OCI-LY7 (cell line): ENCODE measurements around the gene MARK3. TPM values are rescaled to one million over a fixed set of nuclear protein-coding genes. Genes with fewer than 3 reads are reported as not detected.

Source experiments
- Bru-seq: library from RNA; stranded (reverse); fragments of 400-500 nt; gene quantifications from one replicate; lab custom pipeline; 2021; lab: Mats Ljungman, UMichigan
- BruChase-seq, 2 experiments: library from RNA; stranded (reverse); fragments of 400-500 nt; gene quantifications; one replicate each; lab custom pipeline; 2021; lab: Mats Ljungman, UMichigan
- BruUV-seq: library from RNA; stranded (reverse); fragments of 400-500 nt; replicated peaks from 2 replicates; lab custom pipeline; 2021; lab: Mats Ljungman, UMichigan
- CTCF ChIA-PET: fragments of 300-600 bp; sonication (Branson Sonifier 250); formaldehyde crosslinking; loops from one replicate; lab custom pipeline; 2022; ENCODE audit warnings: antibody characterized with exemption; ENCODE audit not compliant: unreplicated experiment; lab: Charles Lee
- POLR2A ChIA-PET: fragments of 300-600 bp; sonication (Branson Sonifier 250); formaldehyde crosslinking; loops from one replicate; lab custom pipeline; 2022; ENCODE audit warnings: antibody characterized with exemption; lab: Charles Lee
- DNase-seq: peaks from one replicate; pipeline ENCODE4 v3.0.0-alpha.2; 2015; ENCODE audit warnings: low spot score
- H2AFZ ChIP-seq: fragments of 200-600 bp; sonication (generic), shearing (Covaris generic); 2 replicates; pipeline ENCODE4 v1.6.1; 2014; ENCODE audit warnings: mild to moderate bottlenecking, antibody characterized with exemption, low read length, moderate library complexity
- H3K27ac ChIP-seq: fragments of 200-600 bp; sonication (generic); 2 replicates; pipeline ENCODE4 v1.5.1; 2014; ENCODE audit warnings: mixed run types, low read depth, mild to moderate bottlenecking, moderate library complexity, low read length, inconsistent platforms; ENCODE audit not compliant: poor library complexity, severe bottlenecking
- H3K36me3 ChIP-seq: fragments of 200-600 bp; sonication (generic); 2 replicates; pipeline ENCODE4 v1.6.1; 2014; ENCODE audit warnings: mild to moderate bottlenecking, antibody characterized with exemption, low read length, moderate library complexity, mixed read lengths; ENCODE audit not compliant: insufficient read depth
- H3K4me1 ChIP-seq: fragments of 200-600 bp; sonication (generic); 2 replicates; pipeline ENCODE4 v1.5.1; 2014; ENCODE audit warnings: mild to moderate bottlenecking, low read length; ENCODE audit not compliant: insufficient read depth, poor library complexity, severe bottlenecking
- H3K4me2 ChIP-seq: fragments of 200-600 bp; sonication (generic); 2 replicates; pipeline ENCODE4 v1.6.1; 2014; ENCODE audit warnings: mild to moderate bottlenecking, low read length
- H3K4me3 ChIP-seq: fragments of 200-600 bp; sonication (generic); 2 replicates; pipeline ENCODE4 v1.5.1; 2014; ENCODE audit warnings: mild to moderate bottlenecking, low read depth, low read length; ENCODE audit not compliant: poor library complexity, severe bottlenecking
- H3K79me2 ChIP-seq: fragments of 200-600 bp; sonication (generic); 2 replicates; pipeline ENCODE4 v1.6.1; 2016; ENCODE audit warnings: low read depth, mild to moderate bottlenecking, low read length, moderate library complexity, mixed read lengths; ENCODE audit not compliant: insufficient read depth
- H3K9me2 ChIP-seq: fragments of 200-600 bp; sonication (generic); 2 replicates; pipeline ENCODE4 v1.6.1; 2016; ENCODE audit warnings: mild to moderate bottlenecking, low read length, mixed read lengths; ENCODE audit not compliant: insufficient read depth
- H3K9me3 ChIP-seq: fragments of 200-600 bp; sonication (generic); 2 replicates; pipeline ENCODE4 v1.6.1; 2014; ENCODE audit warnings: mild to moderate bottlenecking, mixed run types, low read length, mixed read lengths
- H4K20me1 ChIP-seq: fragments of 200-600 bp; sonication (generic); 2 replicates; pipeline ENCODE4 v1.6.1; 2014; ENCODE audit warnings: mild to moderate bottlenecking, antibody characterized with exemption, low read length, moderate library complexity, mixed read lengths; ENCODE audit not compliant: insufficient read depth
- CTCF ChIP-seq: fragments of 200-600 bp; sonication (generic); conservative IDR thresholded peaks from 2 replicates; pipeline ENCODE4 v1.5.1; 2014; ENCODE audit warnings: mild to moderate bottlenecking, antibody characterized with exemption, low read length, moderate library complexity, mixed read lengths
- EZH2phosphoT487 ChIP-seq: fragments of 200-600 bp; sonication (generic); IDR thresholded peaks from 2 replicates; pipeline ENCODE4 v1.6.1; 2018; ENCODE audit warnings: low read depth, borderline replicate concordance, mild to moderate bottlenecking, mixed run types, antibody characterized with exemption, low read length, moderate library complexity, mixed read lengths
- intact Hi-C: fragments of 100-400 bp; cut with micrococcal nuclease; formaldehyde crosslinking; loops from one replicate; pipeline ENCODE4 v1.10.0; 2022; ENCODE audit not compliant: unreplicated experiment
- long read RNA-seq: library from polyadenylated mRNA; stranded (forward); transcript quantifications from one replicate; pipeline ENCODE4 v2.0.0, GENCODE V29; 2022
- total RNA-seq, 2 experiments: library from RNA; depleted of rRNA in 1 of 2; stranded (reverse); fragments of >200 nt in 1 of 2; shearing (Covaris generic) in 1 of 2; gene quantifications; 2 replicates each; pipeline ENCODE4 v1.2.3, GENCODE V29; 2014 to 2022

Gene MARK3
- 70.8 and 72.7 TPM in 2 replicates for total RNA-seq (2014; rRNA removed; shearing (Covaris generic))
- total RNA-seq (2022): 83.6 and 89.0 TPM in 2 replicates
- percentile 83 among the genes with signal in this experiment for Bru-seq, nascent RNA
- BruChase-seq, experiment 1, labeled RNA remaining after a 6-hour chase: percentile 84 among the genes with signal in this experiment
- percentile 81 among the genes with signal in this experiment for BruChase-seq, experiment 2, labeled RNA remaining after a 2-hour chase
- long read RNA-seq, transcript MARK3-201 (16 exons, 2,911 nt): minor isoform, 17 of 207 reads
- long read RNA-seq, transcript MARK3-202 (16 exons, 3,283 nt): major isoform, 113 of 207 reads
- long read RNA-seq, transcript MARK3-207 (17 exons, 2,298 nt): minor isoform, 7 of 207 reads
- long read RNA-seq, partial matches to known transcripts: 9 of 207 reads
- long read RNA-seq, other reads (novel, unspliced or antisense): 57 of 207 reads

GRCh38 chr14:103385152-103385928, at the start of gene MARK3:
Gene MARK3, plus strand, starts transcription at chr14:103385415. Its CDS starts 615 bp downstream, at chr14:103386030.
- Histone ChIP-seq H3K4me2 (peak within 1 kb of the TSS; percentile 97), H4K20me1 (peaks cover 17% of the 10 kb centered on the region), H3K9me3 (no peaks in the 10 kb centered on the region), H3K79me2 (peaks cover 45% of the 10 kb centered on the region), H3K36me3 (peaks cover 18% of the 10 kb centered on the region), H3K4me1 (peaks cover 22% of the 10 kb centered on the region), H3K4me3 (peak within 1 kb of the TSS; percentile 96), H2AFZ (peak within 1 kb of the TSS; percentile 86), H3K27ac (peak within 1 kb of the TSS; percentile 89), H3K9me2 (no peaks in the 10 kb centered on the region)
- ChIA-PET CTCF (no interaction called here), POLR2A (interaction anchor here (1.4 kb wide), 1 partner anchor 51 kb away, joined by 4 read pairs; the partner anchor contains the start of gene EIF5)
- peak; percentile 98 for DNase-seq
- no peak for TF ChIP-seq EZH2phosphoT487
- peak; percentile 50; the same call in 1 of the 2 replicates for TF ChIP-seq CTCF
- intact Hi-C loops: loop anchor here (1.0 kb wide), 1 partner anchor 51 kb away; the partner anchor contains the start of gene EIF5
- BruUV-seq: no TSS peak

GRCh38 chr14:103336191-103336590, 49.0 kb upstream of the MARK3 start:
- ChIA-PET POLR2A (no interaction called here), CTCF (no interaction called here)
- Histone ChIP-seq H3K4me3 (peak overlapping the region; percentile 99), H3K36me3 (peaks cover 65% of the 10 kb centered on the region), H3K9me3 (no peaks in the 10 kb centered on the region), H3K27ac (no peak overlapping the region), H3K4me2 (peak overlapping the region; percentile 94), H3K79me2 (peaks cover 52% of the 10 kb centered on the region), H3K9me2 (no peaks in the 10 kb centered on the region), H3K4me1 (peaks cover 28% of the 10 kb centered on the region), H4K20me1 (peaks cover 43% of the 10 kb centered on the region), H2AFZ (no peak overlapping the region)
- intact Hi-C loops: no loop called here
- TF ChIP-seq EZH2phosphoT487: no peak
- TF ChIP-seq CTCF: no peak
- no TSS peak for BruUV-seq
- DNase-seq: no peak
